Bronchial epithelial cell (primary cell): Measurements from ENCODE around the gene CTXN1. TPM values are rescaled to one million over a fixed set of nuclear protein-coding genes. Genes with fewer than 3 reads are reported as not detected.
A peak's percentile ranks its signal among the peaks of the same experiment; 100 is the strongest.
"Not testable (repeated sequence)": the region's sequence is repeated elsewhere in the genome, so short reads cannot be mapped to it uniquely, and the experiment has no call there.

ENCODE experiments used
- DNase-seq: peaks from one replicate; pipeline ENCODE4 v3.0.0-alpha.2; 2010; ENCODE audit warnings: low read depth
- FAIRE-seq: peaks from 2 replicates; lab custom pipeline; 2011; peaks lifted over from hg19 to GRCh38; lab: Jason Lieb, UNC
- H3K27me3 ChIP-seq: 2 replicates; pipeline ENCODE4 v1.5.1; 2011; ENCODE audit warnings: low read length; ENCODE audit not compliant: control insufficient read depth, insufficient read depth
- H3K36me3 ChIP-seq: 2 replicates; pipeline ENCODE4 v1.5.1; 2011; ENCODE audit warnings: low read length; ENCODE audit not compliant: control insufficient read depth, insufficient read depth
- H3K4me3 ChIP-seq: 2 replicates; pipeline ENCODE4 v1.5.1; 2011; ENCODE audit warnings: mild to moderate bottlenecking, low read depth, low read length, control low read depth
- total RNA-seq: library from RNA; depleted of rRNA; stranded (reverse); fragments of >200 nt; gene quantifications from 2 replicates; pipeline ENCODE4 v1.2.1, GENCODE V29; 2014
- TF ChIP-seq, protein P1 (sequence below): IDR thresholded peaks from 2 replicates; pipeline ENCODE4 v1.5.1; 2011; ENCODE audit warnings: mild to moderate bottlenecking, moderate library complexity, low read length, control low read depth, inconsistent platforms; ENCODE audit not compliant: insufficient read depth, severe bottlenecking

CTXN1 gene
- total RNA-seq, 1 donor from 2014 or later, result 0.26 TPM

DNA sequence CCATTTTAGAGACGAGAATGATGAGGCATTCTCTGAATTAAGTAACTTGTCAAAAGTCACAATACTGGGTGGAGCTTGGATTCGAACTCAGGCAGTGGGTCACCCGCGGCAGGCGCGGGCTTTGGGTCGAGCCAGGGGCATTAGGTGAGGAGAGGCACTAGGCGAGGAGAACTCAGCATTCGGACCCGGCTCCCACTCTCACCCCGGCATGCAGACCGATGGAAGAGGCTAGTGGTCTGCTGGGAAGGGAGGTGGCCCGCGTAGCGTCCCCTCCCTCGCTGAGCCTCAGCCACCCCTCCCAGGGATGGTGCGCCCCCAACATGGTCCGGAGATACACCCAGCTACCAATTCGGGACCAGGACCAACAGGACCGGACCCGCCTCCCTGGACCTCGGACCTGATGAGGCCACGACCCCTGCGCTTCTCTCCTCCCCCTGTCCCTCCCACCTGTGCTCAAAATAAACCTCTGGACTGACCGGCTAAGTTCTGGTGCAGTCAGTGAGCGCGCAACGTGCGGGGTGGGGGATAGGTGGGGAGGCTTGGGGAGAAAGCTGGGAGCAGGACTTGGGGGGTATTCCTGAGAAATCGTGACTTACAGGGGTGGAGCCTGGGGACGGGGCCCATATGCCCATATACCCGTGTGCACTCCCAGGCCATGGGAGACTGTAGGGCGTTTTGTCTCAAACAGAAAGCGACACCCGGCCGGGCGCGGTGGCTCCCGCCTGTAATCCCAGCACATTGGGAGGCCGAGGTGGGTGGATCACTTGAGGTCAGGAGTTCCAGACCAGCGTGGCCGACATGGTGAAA is 7.1 kb downstream of the CTXN1 start:
- TF ChIP-seq, protein P1, sequence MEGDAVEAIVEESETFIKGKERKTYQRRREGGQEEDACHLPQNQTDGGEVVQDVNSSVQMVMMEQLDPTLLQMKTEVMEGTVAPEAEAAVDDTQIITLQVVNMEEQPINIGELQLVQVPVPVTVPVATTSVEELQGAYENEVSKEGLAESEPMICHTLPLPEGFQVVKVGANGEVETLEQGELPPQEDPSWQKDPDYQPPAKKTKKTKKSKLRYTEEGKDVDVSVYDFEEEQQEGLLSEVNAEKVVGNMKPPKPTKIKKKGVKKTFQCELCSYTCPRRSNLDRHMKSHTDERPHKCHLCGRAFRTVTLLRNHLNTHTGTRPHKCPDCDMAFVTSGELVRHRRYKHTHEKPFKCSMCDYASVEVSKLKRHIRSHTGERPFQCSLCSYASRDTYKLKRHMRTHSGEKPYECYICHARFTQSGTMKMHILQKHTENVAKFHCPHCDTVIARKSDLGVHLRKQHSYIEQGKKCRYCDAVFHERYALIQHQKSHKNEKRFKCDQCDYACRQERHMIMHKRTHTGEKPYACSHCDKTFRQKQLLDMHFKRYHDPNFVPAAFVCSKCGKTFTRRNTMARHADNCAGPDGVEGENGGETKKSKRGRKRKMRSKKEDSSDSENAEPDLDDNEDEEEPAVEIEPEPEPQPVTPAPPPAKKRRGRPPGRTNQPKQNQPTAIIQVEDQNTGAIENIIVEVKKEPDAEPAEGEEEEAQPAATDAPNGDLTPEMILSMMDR, result no peak
- Histone ChIP-seq H3K27me3 (peaks cover 2% of the 10 kb centered on the region), H3K4me3 (no peak overlapping the region), H3K36me3 (peaks cover 6% of the 10 kb centered on the region)
- DNase-seq, result no peak
- FAIRE-seq, result no peak

DNA sequence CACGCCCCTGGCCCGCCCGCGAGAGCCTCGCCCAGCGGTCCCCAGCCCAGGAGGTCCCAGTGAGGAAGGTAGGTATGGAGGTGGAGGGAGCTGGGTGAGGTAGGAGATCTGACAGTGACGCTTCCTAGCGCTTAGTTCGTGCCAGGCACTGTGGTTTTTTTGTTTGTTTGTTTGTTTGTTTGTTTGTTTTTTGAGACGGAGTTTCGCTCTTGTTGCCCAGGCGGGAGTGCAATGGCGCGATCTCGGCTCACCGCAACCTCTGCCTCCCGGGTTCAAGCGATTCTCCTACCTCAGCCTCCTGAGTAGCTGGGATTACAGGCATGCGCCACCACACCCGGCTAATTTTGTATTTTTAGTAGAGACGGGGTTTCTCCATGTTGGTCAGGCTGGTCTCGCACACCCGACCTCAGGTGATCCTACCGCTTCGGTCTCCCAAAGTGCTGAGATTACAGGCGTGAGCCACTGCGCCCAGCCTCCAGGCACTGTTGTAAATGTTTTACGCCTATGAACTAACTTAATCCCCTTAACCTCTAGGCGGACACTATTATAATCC is 7.8 kb downstream of the CTXN1 start:
- H3K27me3 ChIP-seq, DNase-seq, H3K36me3 ChIP-seq, FAIRE-seq: not testable (repeated sequence)
- peak overlapping the region; percentile 49 for H3K4me3 ChIP-seq

DNA sequence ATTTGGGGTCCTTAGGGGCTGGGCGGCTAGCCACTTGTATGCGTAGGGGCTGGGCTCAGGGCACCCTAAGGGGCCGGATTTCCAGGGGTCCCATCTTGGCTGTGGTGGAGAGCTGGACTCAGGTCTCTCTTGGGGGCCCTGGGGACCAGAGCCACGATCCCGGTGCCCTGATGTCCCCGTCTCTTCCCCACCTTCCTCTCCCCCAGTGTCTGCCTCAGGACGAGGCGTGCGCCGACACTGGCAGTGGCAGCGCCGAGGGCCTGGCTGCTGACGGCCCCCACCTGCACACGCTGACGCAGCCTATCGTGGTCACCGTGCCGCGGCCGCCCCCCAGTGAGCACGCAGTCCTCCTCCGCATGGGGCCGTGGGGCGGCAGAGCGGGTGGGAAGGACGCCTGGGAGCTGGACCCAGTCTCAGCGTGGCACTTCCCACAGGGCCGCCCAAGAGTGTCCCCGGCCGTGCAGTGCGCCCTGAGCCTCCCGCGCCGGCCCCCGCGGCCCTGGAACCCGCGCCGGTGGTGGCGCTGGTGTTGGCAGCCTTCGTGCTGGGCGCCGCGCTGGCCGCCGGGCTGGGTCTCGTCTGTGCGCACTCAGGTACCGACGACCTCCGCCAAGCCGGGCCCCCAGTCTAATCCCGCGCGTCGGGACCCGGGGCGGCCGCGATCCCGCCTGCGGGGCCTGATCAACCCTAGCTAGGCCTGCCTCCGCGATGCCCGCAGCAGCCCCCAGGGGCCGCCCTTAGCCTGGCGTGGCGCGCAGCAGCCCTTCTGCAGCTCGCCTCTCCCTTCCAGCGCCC is 8.5 kb downstream of the CTXN1 start:
- TF ChIP-seq, protein P1, result peak; percentile 78
- H3K4me3 ChIP-seq, result peak overlapping the region; percentile 49
- FAIRE-seq (no peak), DNase-seq (no peak)
- H3K27me3 ChIP-seq, result peaks cover 2% of the 10 kb centered on the region
- peaks cover 4% of the 10 kb centered on the region for H3K36me3 ChIP-seq

DNA sequence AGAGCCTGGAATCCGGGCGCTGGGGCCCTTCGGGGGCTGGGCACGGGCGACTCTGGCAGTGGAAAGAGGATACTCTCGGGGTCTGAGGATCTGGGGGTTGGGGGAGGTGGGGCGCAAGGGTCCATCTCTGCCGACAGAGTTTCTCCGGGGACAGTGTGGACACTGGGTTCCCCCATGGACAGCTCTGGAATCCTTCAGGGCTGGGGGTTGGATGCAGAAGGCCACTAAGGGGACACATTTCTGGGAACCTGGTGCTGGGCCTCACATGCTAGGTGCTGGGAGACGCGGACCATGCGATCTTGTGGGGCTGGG is 9.0 kb downstream of the CTXN1 start:
- peak overlapping the region; percentile 49 for H3K4me3 ChIP-seq
- TF ChIP-seq, protein P1, result no peak
- FAIRE-seq (no peak), DNase-seq (no peak)
- H3K27me3 ChIP-seq, result peaks cover 2% of the 10 kb centered on the region
- peaks cover 5% of the 10 kb centered on the region for H3K36me3 ChIP-seq

DNA sequence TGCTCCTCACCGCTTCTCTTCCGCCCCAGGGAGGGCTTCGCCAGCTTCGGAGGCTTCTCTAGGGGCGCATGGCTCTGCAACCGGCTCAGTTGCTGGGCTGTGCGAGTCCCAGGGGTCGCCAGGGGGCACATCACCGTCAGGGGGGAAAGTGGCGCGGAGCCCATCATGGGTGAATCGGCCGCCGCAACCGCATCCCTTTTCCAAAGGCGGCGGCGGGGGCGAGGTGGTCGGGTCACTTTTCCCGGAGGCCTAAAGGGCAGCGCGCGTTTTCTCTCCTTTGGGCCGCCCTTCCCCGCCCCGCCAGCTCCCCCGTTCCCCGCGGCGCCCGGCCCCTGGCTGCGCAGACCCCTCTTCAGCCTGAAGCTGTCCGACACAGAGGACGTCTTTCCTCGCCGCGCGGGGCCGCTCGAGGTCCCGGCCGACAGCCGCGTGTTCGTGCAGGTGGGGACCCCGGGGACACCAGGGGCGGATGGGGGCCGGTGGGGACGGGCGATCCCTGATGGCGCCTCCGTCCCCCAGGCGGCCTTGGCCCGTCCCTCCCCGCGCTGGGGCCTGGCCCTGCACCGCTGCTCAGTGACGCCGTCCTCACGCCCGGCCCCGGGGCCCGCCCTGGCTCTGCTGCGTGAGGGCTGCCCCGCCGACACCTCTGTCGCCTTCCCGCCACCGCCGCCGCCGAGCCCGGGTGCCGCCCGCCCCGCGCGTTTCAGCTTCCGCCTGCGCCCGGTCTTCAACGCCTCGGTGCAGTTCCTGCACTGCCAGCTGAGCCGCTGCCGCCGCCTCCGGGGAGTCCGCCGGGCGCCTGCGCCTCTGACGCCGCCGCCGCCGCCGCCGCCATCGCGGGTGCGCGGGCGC is 9.6 kb downstream of the CTXN1 start:
- Histone ChIP-seq H3K4me3 (peak overlapping the region; percentile 49), H3K36me3 (peaks cover 2% of the 10 kb centered on the region), H3K27me3 (peaks cover 2% of the 10 kb centered on the region)
- DNase-seq (no peak), FAIRE-seq (no peak)
- TF ChIP-seq, protein P1, result no peak
